Keratinocyte (primary cell): ENCODE data around the gene FOXJ3. TPM values are rescaled to one million over a fixed set of nuclear protein-coding genes. Genes with fewer than 3 reads are reported as not detected.

Source experiments
- DNase-seq: peaks from one replicate; pipeline ENCODE4 v3.0.0-alpha.2; 2011; ENCODE audit warnings: low read depth, missing footprints, low spot score
- FAIRE-seq: peaks from 2 replicates; lab custom pipeline; 2011; peaks lifted over from hg19 to GRCh38; lab: Jason Lieb, UNC
- H2AFZ ChIP-seq: 2 replicates; pipeline ENCODE4 v1.6.0; 2012; ENCODE audit warnings: low read length, control low read depth, inconsistent platforms; ENCODE audit not compliant: control insufficient read depth
- H3K27ac ChIP-seq: 2 replicates; pipeline ENCODE4 v1.5.1; 2011; ENCODE audit warnings: low read length; ENCODE audit not compliant: control insufficient read depth, insufficient read depth
- H3K27me3 ChIP-seq: 3 replicates; pipeline ENCODE4 v1.6.0; 2011; ENCODE audit warnings: low read length; ENCODE audit not compliant: control insufficient read depth, insufficient read depth; ENCODE audit errors: extremely low read depth
- H3K36me3 ChIP-seq, 2 experiments: 2 replicates in 1 of 2; 3 replicates in 1 of 2; pipeline ENCODE4 v1.5.1; 2011; ENCODE audit warnings: low read length in 2 of 2, mild to moderate bottlenecking in 1 of 2; ENCODE audit not compliant: control insufficient read depth in 2 of 2, insufficient read depth in 2 of 2; ENCODE audit errors: extremely low read depth in 1 of 2
- H3K4me1 ChIP-seq: 3 replicates; pipeline ENCODE4 v1.5.1; 2011; ENCODE audit warnings: low read length; ENCODE audit not compliant: control insufficient read depth, insufficient read depth; ENCODE audit errors: extremely low read depth
- H3K4me2 ChIP-seq: 3 replicates; pipeline ENCODE4 v1.6.0; 2011; ENCODE audit warnings: low read depth, low read length; ENCODE audit not compliant: control insufficient read depth, insufficient read depth; ENCODE audit errors: extremely low read depth
- H3K4me3 ChIP-seq, 3 experiments: fragments of 200-600 bp in 1 of 3; sonication (generic) in 1 of 3; 2 replicates in 2 of 3; 3 replicates in 1 of 3; pipeline ENCODE4 v1.5.1; 2011 to 2016; ENCODE audit warnings: low read length in 3 of 3, mild to moderate bottlenecking in 3 of 3, control low read depth in 2 of 3, inconsistent platforms in 1 of 3, low read depth in 1 of 3, mixed read lengths in 1 of 3, mixed run types in 1 of 3, moderate library complexity in 1 of 3; ENCODE audit not compliant: control insufficient read depth in 2 of 3, insufficient read depth in 2 of 3; ENCODE audit errors: extremely low read depth in 1 of 3
- H3K79me2 ChIP-seq: 2 replicates; pipeline ENCODE4 v1.6.0; 2012; ENCODE audit warnings: low read length; ENCODE audit not compliant: control insufficient read depth, insufficient read depth
- H3K9ac ChIP-seq: 3 replicates; pipeline ENCODE4 v1.6.0; 2011; ENCODE audit warnings: low read length; ENCODE audit not compliant: control insufficient read depth, insufficient read depth; ENCODE audit errors: extremely low read depth
- H3K9me1 ChIP-seq: 3 replicates; pipeline ENCODE4 v1.6.0; 2011; ENCODE audit warnings: low read length; ENCODE audit not compliant: control insufficient read depth, insufficient read depth; ENCODE audit errors: extremely low read depth
- H3K9me3 ChIP-seq: 2 replicates; pipeline ENCODE4 v1.5.1; 2012; ENCODE audit warnings: low read depth, low read length; ENCODE audit not compliant: control insufficient read depth
- H4K20me1 ChIP-seq: 3 replicates; pipeline ENCODE4 v1.6.0; 2011; ENCODE audit warnings: low read length; ENCODE audit not compliant: control insufficient read depth, insufficient read depth; ENCODE audit errors: extremely low read depth
- CTCF ChIP-seq, 3 experiments: IDR thresholded peaks in 1 of 3; conservative IDR thresholded peaks in 1 of 3; optimal IDR thresholded peaks in 1 of 3; 2 replicates in 2 of 3; 3 replicates in 1 of 3; pipeline versions ENCODE3 to v1.5.1; 2011; ENCODE audit warnings: low read length in 3 of 3, mild to moderate bottlenecking in 3 of 3, moderate library complexity in 2 of 3, control low read depth in 1 of 3, inconsistent platforms in 1 of 3; ENCODE audit not compliant: insufficient read depth in 2 of 3; ENCODE audit errors: extremely low read depth in 1 of 3
- EZH2 ChIP-seq: IDR thresholded peaks from one replicate; pipeline ENCODE4 v1.6.1; 2012; ENCODE audit warnings: inconsistent platforms, mild to moderate bottlenecking, low read length, moderate library complexity
- dilution Hi-C: fragments of 300-500 bp; cut with MboI; formaldehyde crosslinking; loops from one replicate; pipeline ENCODE4 v1.7.0; 2020; ENCODE audit warnings: low sequenced_read_pairs; ENCODE audit not compliant: extremely low pct_ligation_motif_present
- polyA plus RNA-seq, 5 experiments: library from polyadenylated mRNA; depleted of rRNA in 3 of 5; stranded (reverse) in 3 of 5; stranded (forward) in 1 of 5; unstranded in 1 of 5; fragments of >200 nt; gene quantifications; 1 replicate in 1 of 5; 2 replicates in 3 of 5; 3 replicates in 1 of 5; pipeline versions ENCODE4 v1.2.1 to v1.2.3, GENCODE V29; 2011 to 2012; ENCODE audit warnings: missing spikeins in 2 of 5, low read depth in 1 of 5, low replicate concordance in 1 of 5

The FOXJ3 gene
- polyA plus RNA-seq, 1 donor (not counting 4 experiments of a cell fraction or from before 2014, with no cell fraction given): 40.2 TPM

GRCh38 chr1:42348498-42348897, 13.5 kb upstream of the FOXJ3 start:
- H4K20me1 ChIP-seq: no peaks in the 10 kb centered on the region
- DNase-seq: no peak
- TF ChIP-seq CTCF (optimal IDR thresholded peaks at IDR 0.05 in 1 of 3, IDR thresholded peaks at IDR 0.05 in 1 of 3, conservative IDR thresholded peaks at IDR 0.05 in 1 of 3; ENCODE audit: extremely low read depth in 1 of 3, insufficient read depth in 2 of 3, low read length in 3 of 3) (no peak), EZH2 (no peak)
- no peak overlapping the region for H2AFZ ChIP-seq
- no peak overlapping the region for H3K4me3 ChIP-seq
- no peak overlapping the region for H3K27ac ChIP-seq
- no peaks in the 10 kb centered on the region for H3K4me1 ChIP-seq
- H3K4me2 ChIP-seq: no peak overlapping the region
- no peaks in the 10 kb centered on the region for H3K9me1 ChIP-seq
- H3K9ac ChIP-seq: no peak overlapping the region
- dilution Hi-C loops: no loop called here
- no peaks in the 10 kb centered on the region for H3K36me3 ChIP-seq
- no peaks in the 10 kb centered on the region for H3K79me2 ChIP-seq
- no peaks in the 10 kb centered on the region for H3K9me3 ChIP-seq
- FAIRE-seq: no peak
- no peaks in the 10 kb centered on the region for H3K27me3 ChIP-seq

GRCh38 chr1:42343049-42343448, 8.0 kb upstream of the FOXJ3 start:
- FAIRE-seq: no peak
- H3K9me1 ChIP-seq: no peaks in the 10 kb centered on the region
- H3K27me3 ChIP-seq: no peaks in the 10 kb centered on the region
- dilution Hi-C loops: no loop called here
- TF ChIP-seq EZH2: no peak
- H3K36me3 ChIP-seq: no peaks in the 10 kb centered on the region
- H3K4me3 ChIP-seq: no peak overlapping the region
- DNase-seq: no peak
- H3K79me2 ChIP-seq: no peaks in the 10 kb centered on the region
- H2AFZ ChIP-seq: no peak overlapping the region
- H3K27ac ChIP-seq: no peak overlapping the region
- H3K4me2 ChIP-seq: no peak overlapping the region
- H3K9me3 ChIP-seq: no peaks in the 10 kb centered on the region
- H3K9ac ChIP-seq: no peak overlapping the region
- H4K20me1 ChIP-seq: no peaks in the 10 kb centered on the region
- H3K4me1 ChIP-seq: no peaks in the 10 kb centered on the region

GRCh38 chr1:42340901-42341300, 5.9 kb upstream of the FOXJ3 start:
- Histone ChIP-seq H3K27ac (no peak overlapping the region), H3K9me1 (no peaks in the 10 kb centered on the region), H3K36me3 (no peaks in the 10 kb centered on the region), H3K4me2 (no peak overlapping the region), H3K27me3 (no peaks in the 10 kb centered on the region), H2AFZ (no peak overlapping the region), H3K4me1 (peaks cover 6% of the 10 kb centered on the region), H3K9me3 (no peaks in the 10 kb centered on the region), H3K4me3 (no peak overlapping the region), H4K20me1 (no peaks in the 10 kb centered on the region), H3K9ac (no peak overlapping the region), H3K79me2 (no peaks in the 10 kb centered on the region)
- dilution Hi-C loops: no loop called here
- TF ChIP-seq EZH2 (no peak), CTCF (optimal IDR thresholded peaks at IDR 0.05 in 1 of 3, IDR thresholded peaks at IDR 0.05 in 1 of 3, conservative IDR thresholded peaks at IDR 0.05 in 1 of 3; ENCODE audit: extremely low read depth in 1 of 3, insufficient read depth in 2 of 3, low read length in 3 of 3) (no peak)
- no peak for DNase-seq
- FAIRE-seq: no peak
